SK-N-SH treated with all-trans-retinoic acid at 6 μM for 48 hours (cell line): ENCODE data around the gene GNRHR.

ENCODE experiments used
- ATAC-seq: fragments of 200-7000 bp; cut with Tn5 transposase; 3 replicates; pipeline ENCODE4 v1.9.1; 2020; ENCODE audit warnings: mild to moderate bottlenecking, moderate library complexity
- ARNTL ChIP-seq: fragments of 450-650 bp; formaldehyde crosslinking; IDR thresholded peaks from 2 replicates; pipeline ENCODE4 v1.5.0; 2020; ENCODE audit warnings: low read depth, mild to moderate bottlenecking, moderate library complexity, borderline replicate concordance
- BACH2 ChIP-seq: fragments of 250-450 bp; sonication (Bioruptor Pico); IDR thresholded peaks from 2 replicates; pipeline ENCODE4 v1.9.0; 2021; ENCODE audit warnings: mild to moderate bottlenecking, borderline replicate concordance
- CREB5 ChIP-seq: fragments of 250-450 bp; sonication (Bioruptor Pico); IDR thresholded peaks from 2 replicates; pipeline ENCODE4 v1.5.1; 2020; ENCODE audit warnings: low read depth, mild to moderate bottlenecking, moderate library complexity
- CSDC2 ChIP-seq: fragments of 250-450 bp; sonication (Bioruptor Pico); IDR thresholded peaks from 2 replicates; pipeline ENCODE4 v1.5.0; 2020; ENCODE audit warnings: mild to moderate bottlenecking, moderate library complexity
- ESRRG ChIP-seq: fragments of 250-450 bp; sonication (Bioruptor Pico); IDR thresholded peaks from 2 replicates; pipeline ENCODE4 v1.6.1; 2021; ENCODE audit warnings: mild to moderate bottlenecking
- GLIS3 ChIP-seq: fragments of 250-450 bp; sonication (Bioruptor Pico); IDR thresholded peaks from 2 replicates; pipeline ENCODE4 v1.5.0; 2020; ENCODE audit warnings: mild to moderate bottlenecking, moderate library complexity
- ISL1 ChIP-seq: fragments of 250-450 bp; sonication (Bioruptor Pico); IDR thresholded peaks from 2 replicates; pipeline ENCODE4 v2.1.2; 2022; ENCODE audit warnings: mild to moderate bottlenecking, moderate library complexity
- OSR1 ChIP-seq: fragments of 250-450 bp; sonication (Bioruptor Pico); IDR thresholded peaks from 2 replicates; pipeline ENCODE4 v1.8.0; 2022; ENCODE audit warnings: moderate library complexity, mild to moderate bottlenecking, inconsistent platforms
- PATZ1 ChIP-seq: fragments of 250-450 bp; sonication (Bioruptor Pico); IDR thresholded peaks from 2 replicates; pipeline ENCODE4 v1.8.0; 2020; ENCODE audit warnings: mild to moderate bottlenecking, moderate library complexity, borderline replicate concordance
- POU6F1 ChIP-seq: fragments of 250-450 bp; sonication (Bioruptor Pico); IDR thresholded peaks from 2 replicates; pipeline ENCODE4 v1.8.0; 2021; ENCODE audit warnings: low read depth, mild to moderate bottlenecking, moderate library complexity, borderline replicate concordance
- PPARA ChIP-seq: fragments of 250-450 bp; sonication (Bioruptor Pico); IDR thresholded peaks from 2 replicates; pipeline ENCODE4 v1.5.0; 2020; ENCODE audit warnings: mild to moderate bottlenecking, borderline replicate concordance
- RARB ChIP-seq: fragments of 250-450 bp; sonication (Bioruptor Pico); IDR thresholded peaks from 2 replicates; pipeline ENCODE4 v1.8.0; 2021; ENCODE audit warnings: mild to moderate bottlenecking, moderate library complexity
- SNAI2 ChIP-seq: fragments of 250-450 bp; sonication (Bioruptor Pico); IDR thresholded peaks from 2 replicates; pipeline ENCODE4 v1.5.0; 2020; ENCODE audit warnings: mild to moderate bottlenecking, moderate library complexity
- TCF4 ChIP-seq: fragments of 250-450 bp; sonication (Bioruptor Pico); IDR thresholded peaks from 2 replicates; pipeline ENCODE4 v1.8.0; 2021; ENCODE audit warnings: mild to moderate bottlenecking, moderate library complexity, borderline replicate concordance
- TOX ChIP-seq: fragments of 250-450 bp; sonication (Bioruptor Pico); IDR thresholded peaks from 2 replicates; pipeline ENCODE4 v1.8.0; 2021; ENCODE audit warnings: mild to moderate bottlenecking, moderate library complexity, borderline replicate concordance
- TSHZ2 ChIP-seq: fragments of 250-450 bp; sonication (Bioruptor Pico); IDR thresholded peaks from 2 replicates; pipeline ENCODE4 v1.5.0; 2020; ENCODE audit warnings: mild to moderate bottlenecking, moderate library complexity
- ZC3H10 ChIP-seq: fragments of 250-450 bp; sonication (Bioruptor Pico); IDR thresholded peaks from 2 replicates; pipeline ENCODE4 v1.5.1; 2021; ENCODE audit warnings: mild to moderate bottlenecking, moderate library complexity
- ZFP3 ChIP-seq: fragments of 250-450 bp; sonication (Bioruptor Pico); IDR thresholded peaks from 2 replicates; pipeline ENCODE4 v1.5.0; 2020; ENCODE audit warnings: mild to moderate bottlenecking, moderate library complexity
- ZFP30 ChIP-seq: fragments of 450-650 bp; formaldehyde crosslinking; IDR thresholded peaks from 2 replicates; pipeline ENCODE4 v1.5.0; 2022; ENCODE audit warnings: mild to moderate bottlenecking, moderate library complexity
- ZNF565 ChIP-seq: fragments of 450-650 bp; formaldehyde crosslinking; conservative IDR thresholded peaks from 2 replicates; pipeline ENCODE4 v1.5.0; 2020; ENCODE audit warnings: low read depth, mild to moderate bottlenecking, moderate library complexity
- ZNF70 ChIP-seq: fragments of 450-650 bp; formaldehyde crosslinking; IDR thresholded peaks from 2 replicates; pipeline ENCODE4 v1.5.0; 2020; ENCODE audit warnings: mild to moderate bottlenecking, moderate library complexity
- ZNF8 ChIP-seq: fragments of 450-650 bp; formaldehyde crosslinking; IDR thresholded peaks from 2 replicates; pipeline ENCODE4 v1.5.0; 2020; ENCODE audit warnings: mild to moderate bottlenecking, moderate library complexity

Gene GNRHR

GRCh38 chr4:67755974-67756373 is 1.8 kb upstream of the GNRHR start:
- TF ChIP-seq PATZ1, result no peak
- TF ChIP-seq BACH2, result no peak
- no peak for ATAC-seq

- ATAC-seq, result no peak; the same call in 2 of the 3 replicates
- TF ChIP-seq ZNF565 (CRISPR knock-in tag) (no peak), ARNTL (no peak), SNAI2 (CRISPR knock-in tag) (no peak), CSDC2 (no peak), ZFP3 (no peak), ESRRG (CRISPR knock-in tag) (no peak), ZNF70 (CRISPR knock-in tag) (no peak), OSR1 (CRISPR knock-in tag) (no peak), BACH2 (no peak), ZFP30 (CRISPR knock-in tag) (no peak), RARB (CRISPR knock-in tag) (no peak), ZC3H10 (no peak), CREB5 (CRISPR knock-in tag) (no peak), ISL1 (CRISPR knock-in tag) (no peak), PPARA (no peak), GLIS3 (CRISPR knock-in tag) (no peak), TOX (no peak), ZNF8 (no peak)
Observed at GRCh38 chr4:67751260-67751659, 2.9 kb downstream of the GNRHR start.

- TF ChIP-seq TCF4, result no peak
- no peak for TF ChIP-seq TSHZ2 (CRISPR knock-in tag)
- ATAC-seq, result peak; percentile 49; the same call in 2 of the 3 replicates
Observed at GRCh38 chr4:67750691-67751090, 3.5 kb downstream of the GNRHR start.

- TF ChIP-seq ZNF565 (CRISPR knock-in tag) (no peak), GLIS3 (CRISPR knock-in tag) (no peak), ZFP30 (CRISPR knock-in tag) (no peak)
- ATAC-seq, result no peak
Observed at GRCh38 chr4:67749286-67749685, 4.9 kb downstream of the GNRHR start.

- TF ChIP-seq SNAI2 (CRISPR knock-in tag), result no peak
- ATAC-seq, result no peak; the same call in 2 of the 3 replicates
Observed at GRCh38 chr4:67746797-67747495, 7.2 kb downstream of the GNRHR start.

GRCh38 chr4:67744561-67745283 is 9.5 kb downstream of the GNRHR start:
- ATAC-seq, result peak; percentile 89
- TF ChIP-seq ESRRG (CRISPR knock-in tag) (no peak), BACH2 (no peak), ZFP3 (no peak), POU6F1 (CRISPR knock-in tag) (no peak), ARNTL (no peak), OSR1 (CRISPR knock-in tag) (no peak), ZFP30 (CRISPR knock-in tag) (no peak), SNAI2 (CRISPR knock-in tag) (no peak), PATZ1 (no peak), TOX (no peak), TCF4 (no peak)
